Measurements from ENCODE around the gene WIPF3.
"Not testable (repeated sequence)": the region's sequence is repeated elsewhere in the genome, so short reads cannot be mapped to it uniquely, and the experiment has no call there.

The WIPF3 gene

DNA sequence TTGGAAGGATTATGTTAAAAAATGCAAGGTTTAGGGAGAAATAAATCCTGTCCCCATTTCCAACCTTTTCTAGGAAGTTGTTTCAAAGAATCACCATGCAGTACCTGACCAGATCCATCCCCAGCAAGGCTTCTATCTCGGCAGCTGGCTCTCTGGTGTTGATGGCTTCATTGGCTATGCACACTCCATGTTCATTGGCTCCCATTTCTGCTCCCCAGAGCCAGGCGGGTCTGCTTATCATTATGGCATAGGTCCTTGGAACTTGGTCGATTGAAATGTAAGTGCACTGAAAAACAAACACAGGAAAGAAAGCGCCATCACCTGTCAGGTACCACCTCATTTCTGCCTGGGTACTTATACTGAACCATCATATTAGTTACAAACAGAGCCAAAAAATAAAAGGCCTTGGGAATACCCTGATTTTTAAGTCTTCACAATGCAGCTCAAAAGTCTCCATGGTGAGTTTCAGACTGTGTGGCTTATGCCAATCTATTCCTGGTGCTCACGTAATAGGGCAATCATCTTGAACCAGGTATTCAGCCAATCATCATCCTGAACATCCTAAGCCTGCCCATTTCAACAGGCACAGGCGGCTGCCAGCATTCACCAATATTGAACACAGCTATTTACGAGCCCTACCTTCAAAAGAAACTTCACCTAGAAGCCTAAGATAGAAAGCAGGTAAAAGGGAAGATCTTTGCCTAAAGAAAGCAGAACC, 148.9 kb downstream of the WIPF3 start:
- DNase-seq (ENCODE audit: low read depth in 2 of 2) = no peak

DNA sequence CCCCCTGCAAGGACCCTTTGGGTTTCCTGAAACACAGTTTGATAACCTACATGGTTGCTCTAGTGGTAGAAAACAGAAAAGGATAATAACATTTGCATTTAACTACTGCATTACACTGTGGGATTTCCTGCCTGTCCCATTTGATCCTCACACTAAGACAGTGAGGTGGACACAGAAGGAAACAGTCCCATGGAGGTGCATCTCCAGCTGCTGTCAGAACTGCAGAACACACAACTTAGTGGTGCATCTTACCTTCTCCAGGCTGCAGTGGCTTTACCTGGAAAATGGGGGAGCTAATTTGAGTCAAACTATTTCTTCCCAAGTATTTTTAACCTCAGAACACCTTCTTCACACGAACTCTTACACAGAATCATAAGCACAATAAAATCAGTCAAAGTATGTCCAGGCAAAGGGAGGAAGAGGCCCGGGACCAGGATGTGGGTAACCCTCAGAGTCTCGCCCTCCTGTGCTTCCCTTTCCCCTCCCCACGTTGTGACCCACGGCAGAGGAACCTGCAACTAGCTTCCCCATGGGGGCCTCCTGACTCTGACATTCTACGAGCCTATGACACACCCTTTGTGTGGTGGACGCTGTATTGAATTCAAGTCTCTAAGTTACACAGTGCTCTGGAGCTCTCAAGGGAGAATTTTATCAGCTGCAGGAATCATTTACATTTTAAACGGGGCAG, 149.6 kb downstream of the WIPF3 start:
- no peak for DNase-seq (ENCODE audit: low read depth in 2 of 2)

DNA sequence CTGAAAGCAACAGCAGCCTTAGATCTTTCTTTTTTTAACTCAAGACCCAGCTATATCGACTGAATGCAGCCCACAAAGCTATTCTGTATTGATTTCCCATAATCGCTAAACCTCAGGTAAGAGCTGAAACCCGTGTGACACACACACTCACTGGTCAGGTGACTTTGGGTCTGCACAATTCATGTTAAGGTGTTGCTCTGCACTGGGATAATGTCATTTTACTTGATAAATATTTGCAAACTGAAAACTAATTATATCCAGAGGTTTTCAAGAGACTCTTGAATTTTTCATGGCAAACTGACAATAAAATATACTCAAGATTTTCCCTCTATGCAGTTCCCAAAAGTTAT, 150.2 kb downstream of the WIPF3 start:
- DNase-seq (ENCODE audit: low read depth in 2 of 2) = no peak

DNA sequence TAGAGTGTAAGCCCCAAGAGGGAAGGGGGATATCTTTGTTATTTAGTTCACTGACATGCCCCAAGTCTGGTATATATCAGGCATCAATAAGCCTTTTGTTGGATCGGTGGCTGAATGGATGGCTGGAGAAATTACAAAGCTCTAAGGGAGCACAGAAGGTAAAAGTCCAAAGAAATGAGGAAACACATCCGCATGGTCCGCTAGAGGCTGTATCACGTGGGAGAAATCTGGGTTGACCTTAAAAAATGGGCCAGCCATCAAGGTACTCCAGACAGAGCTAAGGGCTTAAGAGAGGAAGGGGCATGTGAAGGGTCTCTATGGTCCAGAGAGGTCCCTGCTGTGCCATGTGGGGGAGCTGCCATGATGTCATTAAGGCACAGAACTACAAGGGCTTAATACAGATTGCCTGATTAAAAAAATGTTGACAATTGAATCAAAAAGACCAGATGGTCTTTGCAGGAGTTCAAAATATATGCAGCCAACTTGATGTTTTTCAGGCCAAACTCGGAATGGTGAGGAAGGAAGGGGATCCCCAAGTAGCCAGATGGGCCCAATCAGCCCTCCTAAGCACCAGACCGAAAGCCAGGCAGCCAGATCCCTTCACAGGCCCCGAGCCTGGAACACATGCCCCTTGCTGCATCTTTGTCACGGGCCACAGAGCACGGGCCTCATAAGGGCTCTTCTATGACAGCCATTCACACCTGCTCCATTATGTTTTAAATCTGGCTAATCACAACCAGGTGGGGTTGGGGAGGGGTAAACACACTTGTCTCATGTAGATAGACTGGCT, 151.4 kb downstream of the WIPF3 start:
- no peak for DNase-seq (ENCODE audit: low read depth in 2 of 2)

DNA sequence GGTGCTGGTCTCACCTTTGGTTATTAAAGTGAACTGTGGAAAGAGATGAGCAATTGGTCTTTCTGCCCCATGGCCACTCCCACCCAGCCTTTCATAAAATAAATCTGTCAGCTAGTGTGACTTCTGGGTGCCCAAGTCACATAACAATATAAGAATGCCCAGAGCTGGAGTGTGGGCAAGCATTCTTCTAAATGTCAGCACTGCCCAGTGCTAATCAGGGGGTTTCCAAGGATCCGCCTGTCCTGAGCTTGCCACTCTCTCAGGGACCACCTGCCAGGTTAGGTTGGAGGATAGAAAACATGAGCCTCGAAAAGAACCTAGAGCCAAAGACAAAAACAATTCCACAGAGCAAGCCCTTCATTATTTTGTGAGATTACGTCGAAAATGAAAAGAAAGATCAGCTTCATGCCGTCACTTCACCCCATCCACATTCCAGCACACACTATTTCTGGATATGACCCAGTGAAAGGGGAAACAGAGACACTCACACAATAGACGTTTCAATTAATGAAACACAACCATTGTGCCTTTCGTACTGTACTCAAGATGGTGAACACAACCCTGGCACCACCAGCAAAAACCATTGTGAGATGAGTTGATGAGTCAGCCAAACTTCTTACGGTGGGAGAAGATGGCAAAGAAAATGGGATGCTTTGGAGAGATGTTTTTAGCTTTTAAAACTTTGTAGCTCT, 152.5 kb downstream of the WIPF3 start:
- no peak for DNase-seq (ENCODE audit: low read depth in 2 of 2)

DNA sequence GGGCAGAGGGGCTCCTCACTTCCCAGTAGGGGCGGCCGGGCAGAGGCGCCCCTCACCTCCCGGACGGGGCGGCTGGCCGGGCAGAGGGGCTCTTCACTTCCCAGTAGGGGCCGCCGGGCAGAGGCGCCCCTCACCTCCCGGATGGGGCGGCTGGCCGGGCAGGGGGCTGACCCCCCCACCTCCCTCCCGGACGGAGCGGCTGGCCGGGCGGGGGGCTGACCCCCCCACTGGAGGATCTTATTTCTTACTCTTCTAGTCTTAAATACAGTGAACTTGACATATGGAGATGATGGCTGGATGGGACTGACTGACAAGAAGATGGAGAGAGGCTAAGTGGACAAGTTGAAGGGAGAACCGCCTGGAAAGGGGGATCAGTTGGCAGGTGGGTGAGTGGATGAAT, 155.3 kb downstream of the WIPF3 start:
- DNase-seq (ENCODE audit: low read depth in 2 of 2) = not testable (repeated sequence)

DNA sequence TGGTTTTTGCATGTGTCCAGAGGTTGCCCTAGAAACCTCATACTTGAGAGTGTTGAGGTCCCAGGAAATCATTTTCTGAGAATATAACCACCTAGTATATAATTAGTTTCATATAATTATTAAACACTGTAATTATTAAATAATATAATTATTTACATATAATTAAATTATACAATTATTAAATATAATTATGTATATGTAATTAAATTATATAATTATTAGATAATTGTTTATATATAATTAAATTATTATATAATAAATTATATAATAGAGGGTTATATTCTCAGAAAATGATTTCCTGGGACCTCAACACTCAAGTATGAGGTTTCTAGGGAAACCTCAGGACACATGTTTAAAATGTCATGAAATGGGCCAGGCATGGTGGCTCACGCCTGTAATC, 155.7 kb downstream of the WIPF3 start:
- DNase-seq (ENCODE audit: low read depth in 2 of 2) = no peak

DNA sequence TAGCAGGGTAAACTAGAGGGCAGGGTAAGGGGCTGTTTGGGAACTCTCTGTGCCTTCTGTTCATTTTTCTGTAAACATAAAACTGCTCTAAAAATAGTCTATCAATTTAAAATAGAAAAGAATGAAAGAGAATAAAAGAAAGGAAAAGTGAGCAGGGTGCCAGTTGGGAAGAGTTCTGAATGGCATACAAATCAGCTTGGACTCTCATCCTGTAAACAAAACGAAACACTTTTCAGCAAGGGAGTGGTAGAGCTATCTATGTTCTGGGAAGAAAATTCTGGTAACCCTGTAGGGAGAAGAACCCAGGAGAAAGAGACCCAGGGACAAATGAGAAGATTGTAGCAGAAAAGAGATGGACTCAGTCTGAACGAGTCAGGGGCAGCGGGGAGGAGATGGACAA, 158.7 kb downstream of the WIPF3 start:
- no peak for DNase-seq (ENCODE audit: low read depth in 2 of 2)

Measured in activated CD8-positive, alpha-beta memory T cell treated with anti-CD3 and anti-CD28 coated beads for 4 hours (primary cell).